Esophagus muscularis mucosa (tissue), 4 donors: ENCODE measurements around the gene RBM20.

ENCODE experiments used
- CTCF ChIP-seq, 3 experiments: fragments of 200-600 bp in 2 of 3; fragments of 450-650 bp in 1 of 3; sonication (generic) in 2 of 3; IDR thresholded peaks; one replicate each; pipeline ENCODE4 v1.5.1; 2017 to 2019; ENCODE audit warnings: antibody characterized with exemption in 3 of 3, mild to moderate bottlenecking in 2 of 3, moderate library complexity in 1 of 3
- EP300 ChIP-seq: sonication (generic); formaldehyde crosslinking; IDR thresholded peaks from one replicate; pipeline ENCODE4 v1.6.1; 2017; ENCODE audit warnings: antibody characterized with exemption
- POLR2A ChIP-seq: fragments of 450-650 bp; IDR thresholded peaks from one replicate; pipeline ENCODE4 v1.6.1; 2017; ENCODE audit warnings: antibody characterized with exemption, moderate library complexity, mild to moderate bottlenecking, low read depth

GRCh38 chr10:110852947-110853346 is 208.8 kb downstream of the RBM20 start:
- no peak for TF ChIP-seq CTCF (IDR thresholded peaks at IDR 0.05)
- no peak for TF ChIP-seq EP300
- no peak for TF ChIP-seq POLR2A
